ENCODE data around the gene IMMP2L. TPM values are rescaled to one million over a fixed set of nuclear protein-coding genes. Genes with fewer than 3 reads are reported as not detected.

IMMP2L gene
- total RNA-seq, 1 donor = 19.9 TPM

DNA sequence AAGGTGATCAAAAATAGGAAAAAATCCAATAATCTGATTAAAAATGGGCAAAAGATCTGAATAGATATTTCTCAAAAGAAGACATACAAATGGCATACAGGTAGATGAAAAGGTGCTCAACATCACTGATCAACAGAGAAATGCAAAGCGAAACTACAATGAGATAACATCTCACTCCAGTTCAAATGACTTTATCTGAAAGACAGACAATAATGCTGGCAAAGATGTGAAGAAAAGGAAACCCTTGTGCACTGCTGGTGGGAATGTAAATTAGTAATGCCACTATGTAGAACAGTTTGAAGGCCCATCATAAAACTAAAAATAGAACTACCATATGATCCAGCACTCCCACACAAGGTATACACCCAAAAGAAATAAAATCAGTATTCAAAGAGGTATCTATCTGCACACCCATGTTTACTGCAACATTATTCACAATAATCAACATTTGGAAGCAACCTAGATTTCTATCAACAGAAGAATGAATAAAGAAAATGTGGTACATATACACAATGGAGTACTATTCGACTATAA lies 386.3 kb downstream of the IMMP2L start:
- no peak for DNase-seq (ENCODE audit: insufficient read length, low spot score, missing footprints)
- Histone ChIP-seq H3K27me3 (ENCODE audit: insufficient read depth, low read length) (no peaks in the 10 kb centered on the region), H3K4me2 (ENCODE audit: insufficient read depth, low read length) (no peak overlapping the region), H2AFZ (ENCODE audit: low read length) (no peak overlapping the region), H3K4me1 (ENCODE audit: insufficient read depth, low read length) (no peaks in the 10 kb centered on the region), H3K79me2 (ENCODE audit: insufficient read depth, low read length) (no peaks in the 10 kb centered on the region), H3K36me3 (ENCODE audit: insufficient read depth, low read length) (no peaks in the 10 kb centered on the region), H3K4me3 (ENCODE audit: insufficient read depth, low read length) (no peak overlapping the region), H3K27ac (ENCODE audit: low read depth, low read length) (no peak overlapping the region), H4K20me1 (ENCODE audit: insufficient read depth, low read length) (no peaks in the 10 kb centered on the region), H3K9me3 (ENCODE audit: low read depth, low read length) (no peaks in the 10 kb centered on the region)
- TF ChIP-seq, protein P1, sequence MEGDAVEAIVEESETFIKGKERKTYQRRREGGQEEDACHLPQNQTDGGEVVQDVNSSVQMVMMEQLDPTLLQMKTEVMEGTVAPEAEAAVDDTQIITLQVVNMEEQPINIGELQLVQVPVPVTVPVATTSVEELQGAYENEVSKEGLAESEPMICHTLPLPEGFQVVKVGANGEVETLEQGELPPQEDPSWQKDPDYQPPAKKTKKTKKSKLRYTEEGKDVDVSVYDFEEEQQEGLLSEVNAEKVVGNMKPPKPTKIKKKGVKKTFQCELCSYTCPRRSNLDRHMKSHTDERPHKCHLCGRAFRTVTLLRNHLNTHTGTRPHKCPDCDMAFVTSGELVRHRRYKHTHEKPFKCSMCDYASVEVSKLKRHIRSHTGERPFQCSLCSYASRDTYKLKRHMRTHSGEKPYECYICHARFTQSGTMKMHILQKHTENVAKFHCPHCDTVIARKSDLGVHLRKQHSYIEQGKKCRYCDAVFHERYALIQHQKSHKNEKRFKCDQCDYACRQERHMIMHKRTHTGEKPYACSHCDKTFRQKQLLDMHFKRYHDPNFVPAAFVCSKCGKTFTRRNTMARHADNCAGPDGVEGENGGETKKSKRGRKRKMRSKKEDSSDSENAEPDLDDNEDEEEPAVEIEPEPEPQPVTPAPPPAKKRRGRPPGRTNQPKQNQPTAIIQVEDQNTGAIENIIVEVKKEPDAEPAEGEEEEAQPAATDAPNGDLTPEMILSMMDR (IDR thresholded peaks at IDR 0.05; ENCODE audit: extremely low read depth, low read depth, low read length) = no peak

DNA sequence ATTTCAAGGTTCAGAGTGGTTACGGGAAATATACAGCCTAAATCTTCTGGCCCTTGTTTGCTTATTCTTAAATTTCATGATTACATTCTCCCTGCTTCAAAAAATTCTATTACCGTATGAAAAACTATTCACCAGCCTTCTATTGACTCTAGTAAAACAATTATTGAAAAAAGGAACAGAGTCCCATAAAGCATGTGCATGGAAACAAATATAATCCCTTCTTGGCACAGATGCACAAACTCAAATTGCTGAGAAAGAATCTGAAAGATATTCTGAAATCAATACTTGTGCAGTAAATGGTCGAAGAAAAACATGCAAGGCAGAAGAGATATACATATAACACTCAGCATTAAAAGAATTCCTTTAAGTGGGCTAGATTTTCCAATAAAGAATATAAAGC lies 387.8 kb downstream of the IMMP2L start:
- H2AFZ ChIP-seq (ENCODE audit: low read length) = no peak overlapping the region
- no peaks in the 10 kb centered on the region for H3K79me2 ChIP-seq (ENCODE audit: insufficient read depth, low read length)
- no peak overlapping the region for H3K4me3 ChIP-seq (ENCODE audit: insufficient read depth, low read length)
- no peak overlapping the region for H3K27ac ChIP-seq (ENCODE audit: low read depth, low read length)
- H3K9me3 ChIP-seq (ENCODE audit: low read depth, low read length) = no peaks in the 10 kb centered on the region
- H3K36me3 ChIP-seq (ENCODE audit: insufficient read depth, low read length) = no peaks in the 10 kb centered on the region
- TF ChIP-seq, protein P1 (IDR thresholded peaks at IDR 0.05; ENCODE audit: extremely low read depth, low read depth, low read length) = no peak
- H3K4me2 ChIP-seq (ENCODE audit: insufficient read depth, low read length) = no peak overlapping the region
- H3K4me1 ChIP-seq (ENCODE audit: insufficient read depth, low read length) = no peaks in the 10 kb centered on the region
- H4K20me1 ChIP-seq (ENCODE audit: insufficient read depth, low read length) = no peaks in the 10 kb centered on the region
- no peaks in the 10 kb centered on the region for H3K27me3 ChIP-seq (ENCODE audit: insufficient read depth, low read length)
- DNase-seq (ENCODE audit: insufficient read length, low spot score, missing footprints) = no peak

DNA sequence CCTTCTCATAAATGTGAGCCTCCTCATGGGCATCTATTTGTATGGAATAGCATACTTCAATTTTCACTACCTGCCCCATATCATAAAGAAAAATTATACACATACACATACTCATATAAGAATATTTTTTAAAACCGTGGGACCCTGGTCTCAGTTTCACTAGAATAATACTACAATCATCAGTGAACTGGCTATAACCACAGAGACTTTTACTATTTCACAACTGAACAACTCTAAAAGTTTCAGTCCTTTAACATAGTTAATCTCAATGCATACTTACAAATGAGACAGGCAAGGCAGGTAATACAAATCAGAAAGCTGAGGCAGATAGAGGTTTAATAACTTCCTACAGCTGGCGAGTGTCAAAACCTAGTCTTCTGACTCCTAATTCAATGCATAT lies 388.3 kb downstream of the IMMP2L start:
- H3K27ac ChIP-seq (ENCODE audit: low read depth, low read length) = no peak overlapping the region
- no peaks in the 10 kb centered on the region for H4K20me1 ChIP-seq (ENCODE audit: insufficient read depth, low read length)
- DNase-seq (ENCODE audit: insufficient read length, low spot score, missing footprints) = no peak
- H3K4me2 ChIP-seq (ENCODE audit: insufficient read depth, low read length) = no peak overlapping the region
- no peaks in the 10 kb centered on the region for H3K4me1 ChIP-seq (ENCODE audit: insufficient read depth, low read length)
- no peaks in the 10 kb centered on the region for H3K9me3 ChIP-seq (ENCODE audit: low read depth, low read length)
- TF ChIP-seq, protein P1 (IDR thresholded peaks at IDR 0.05; ENCODE audit: extremely low read depth, low read depth, low read length) = no peak
- no peak overlapping the region for H3K4me3 ChIP-seq (ENCODE audit: insufficient read depth, low read length)
- no peaks in the 10 kb centered on the region for H3K79me2 ChIP-seq (ENCODE audit: insufficient read depth, low read length)
- no peak overlapping the region for H2AFZ ChIP-seq (ENCODE audit: low read length)
- H3K36me3 ChIP-seq (ENCODE audit: insufficient read depth, low read length) = no peaks in the 10 kb centered on the region
- H3K27me3 ChIP-seq (ENCODE audit: insufficient read depth, low read length) = no peaks in the 10 kb centered on the region

DNA sequence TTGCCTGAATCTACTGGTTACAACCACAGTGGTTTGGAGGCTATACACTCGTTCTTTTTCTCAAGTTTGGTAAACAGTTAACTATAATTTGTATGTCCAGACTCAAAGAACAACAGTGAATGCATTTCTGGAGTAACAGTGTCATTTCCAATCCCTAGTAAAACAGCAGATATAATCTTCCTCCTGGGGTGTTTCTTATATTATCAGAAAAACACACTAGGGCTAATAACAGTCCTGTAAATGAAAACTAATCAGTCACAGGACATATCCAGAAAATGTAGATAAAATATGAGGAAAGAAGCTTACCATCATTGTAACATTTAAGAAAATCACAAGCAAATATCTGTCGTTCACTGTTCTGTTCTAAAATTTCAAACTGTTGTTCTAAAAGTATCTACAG lies 388.8 kb downstream of the IMMP2L start:
- H3K27ac ChIP-seq (ENCODE audit: low read depth, low read length) = no peak overlapping the region
- H3K4me1 ChIP-seq (ENCODE audit: insufficient read depth, low read length) = no peaks in the 10 kb centered on the region
- H4K20me1 ChIP-seq (ENCODE audit: insufficient read depth, low read length) = no peaks in the 10 kb centered on the region
- H3K36me3 ChIP-seq (ENCODE audit: insufficient read depth, low read length) = no peaks in the 10 kb centered on the region
- H3K4me3 ChIP-seq (ENCODE audit: insufficient read depth, low read length) = no peak overlapping the region
- no peak overlapping the region for H3K4me2 ChIP-seq (ENCODE audit: insufficient read depth, low read length)
- H3K9me3 ChIP-seq (ENCODE audit: low read depth, low read length) = no peaks in the 10 kb centered on the region
- TF ChIP-seq, protein P1 (IDR thresholded peaks at IDR 0.05; ENCODE audit: extremely low read depth, low read depth, low read length) = no peak
- H2AFZ ChIP-seq (ENCODE audit: low read length) = no peak overlapping the region
- H3K79me2 ChIP-seq (ENCODE audit: insufficient read depth, low read length) = no peaks in the 10 kb centered on the region
- H3K27me3 ChIP-seq (ENCODE audit: insufficient read depth, low read length) = no peaks in the 10 kb centered on the region
- no peak for DNase-seq (ENCODE audit: insufficient read length, low spot score, missing footprints)

Measured in osteoblast (primary cell).